Kidney (tissue), 14 donors: Measurements from ENCODE around the gene CARD10. TPM values are rescaled to one million over a fixed set of nuclear protein-coding genes. Genes with fewer than 3 reads are reported as not detected.
A peak's percentile ranks its signal among the peaks of the same experiment; 100 is the strongest.

Experiments used
- DNase-seq, 5 donors: peaks; one replicate each; pipeline ENCODE4 v3.0.0-alpha.2; 2013 to 2020
- FAIRE-seq: peaks from 2 replicates; lab custom pipeline; 2012; peaks lifted over from hg19 to GRCh38; lab: Jason Lieb, UNC
- H3K27ac ChIP-seq, 2 donors: one replicate each; pipeline ENCODE4 v1.7.0; 2013; ENCODE audit warnings: low read depth in 2 of 2, low read length in 2 of 2, inconsistent platforms in 1 of 2
- H3K27me3 ChIP-seq: one replicate; pipeline ENCODE4 v1.7.1; 2013; ENCODE audit warnings: low read length, inconsistent platforms; ENCODE audit not compliant: control insufficient read depth, insufficient read depth
- H3K36me3 ChIP-seq, 3 donors: one replicate each; pipeline versions ENCODE4 v1.7.0 to v1.7.1; 2013; ENCODE audit warnings: low read length in 3 of 3, control low read depth in 1 of 3, inconsistent platforms in 1 of 3; ENCODE audit not compliant: insufficient read depth in 3 of 3, control insufficient read depth in 2 of 3
- H3K4me1 ChIP-seq, 3 donors: one replicate each; pipeline versions ENCODE4 v1.7.0 to v1.7.1; 2013; ENCODE audit warnings: low read length in 3 of 3, inconsistent platforms in 1 of 3, low read depth in 1 of 3; ENCODE audit not compliant: control insufficient read depth in 2 of 3, insufficient read depth in 2 of 3
- H3K4me3 ChIP-seq, 3 donors: one replicate each; pipeline versions ENCODE4 v1.7.0 to v1.8.1; 2013; ENCODE audit warnings: low read length in 3 of 3, control low read depth in 1 of 3, inconsistent platforms in 1 of 3
- H3K9ac ChIP-seq, 3 donors: one replicate each; pipeline versions ENCODE4 v1.7.0 to v1.7.1; 2013; ENCODE audit warnings: low read length in 3 of 3, control low read depth in 1 of 3, inconsistent platforms in 1 of 3
- H3K9me3 ChIP-seq, 3 donors: one replicate each; pipeline versions ENCODE4 v1.7.0 to v1.7.1; 2013; ENCODE audit warnings: low read length in 3 of 3, control low read depth in 1 of 3, inconsistent platforms in 1 of 3; ENCODE audit not compliant: control insufficient read depth in 2 of 3, insufficient read depth in 1 of 3
- intact Hi-C: fragments of 100-400 bp; cut with DNase I; formaldehyde crosslinking; loops from one replicate; pipeline ENCODE4 v1.11.1; 2022
- polyA plus RNA-seq: library from polyadenylated mRNA; stranded (reverse); fragments of 350-450 nt; fragmentation: Illumina TruSeq; extraction: RNeasy Lipid Tissue Mini Kit (QIAGEN cat#74804); gene quantifications from one replicate; pipeline ENCODE4 v1.2.3, GENCODE V29; 2014; ENCODE audit warnings: low read depth, low replicate concordance; ENCODE audit not compliant: insufficient read depth
- total RNA-seq: library from RNA; stranded (reverse); fragmentation: NEBNext Ultra II Directional; extraction: Animal tissue kit (Norgen Biotek cat#: 25700); gene quantifications from one replicate; pipeline ENCODE4 v1.2.1, GENCODE V29; 2021
- TF ChIP-seq, protein P1 (sequence below): IDR thresholded peaks from 3 replicates; pipeline ENCODE4 v1.5.1; 2012; ENCODE audit warnings: mild to moderate bottlenecking, moderate library complexity, borderline replicate concordance; ENCODE audit not compliant: insufficient read depth; ENCODE audit errors: extremely low read depth
- donor health status: control.
- donor health status: control.
- donor health status: control.
- donor health status: control.
- donor health status: control.
- donor health status: DM: yes; HTN: yes; CAD: no.
- donor health status: Normal renal cell carcinoma (clear cell type).

The CARD10 gene
- total and polyA plus RNA-seq, 2 donors from 2014 or later = 32.4 to 42.3 TPM

GRCh38 chr22:37474447-37475090 is 44.6 kb downstream of the CARD10 start:
- no peak overlapping the region for H3K4me3 ChIP-seq
- FAIRE-seq = no peak
- H3K9me3 ChIP-seq = no peaks in the 10 kb centered on the region
- intact Hi-C loops = no loop called here
- no peaks in the 10 kb centered on the region for H3K27me3 ChIP-seq
- H3K27ac ChIP-seq = no peak overlapping the region
- H3K9ac ChIP-seq = no peak overlapping the region
- TF ChIP-seq, protein P1, sequence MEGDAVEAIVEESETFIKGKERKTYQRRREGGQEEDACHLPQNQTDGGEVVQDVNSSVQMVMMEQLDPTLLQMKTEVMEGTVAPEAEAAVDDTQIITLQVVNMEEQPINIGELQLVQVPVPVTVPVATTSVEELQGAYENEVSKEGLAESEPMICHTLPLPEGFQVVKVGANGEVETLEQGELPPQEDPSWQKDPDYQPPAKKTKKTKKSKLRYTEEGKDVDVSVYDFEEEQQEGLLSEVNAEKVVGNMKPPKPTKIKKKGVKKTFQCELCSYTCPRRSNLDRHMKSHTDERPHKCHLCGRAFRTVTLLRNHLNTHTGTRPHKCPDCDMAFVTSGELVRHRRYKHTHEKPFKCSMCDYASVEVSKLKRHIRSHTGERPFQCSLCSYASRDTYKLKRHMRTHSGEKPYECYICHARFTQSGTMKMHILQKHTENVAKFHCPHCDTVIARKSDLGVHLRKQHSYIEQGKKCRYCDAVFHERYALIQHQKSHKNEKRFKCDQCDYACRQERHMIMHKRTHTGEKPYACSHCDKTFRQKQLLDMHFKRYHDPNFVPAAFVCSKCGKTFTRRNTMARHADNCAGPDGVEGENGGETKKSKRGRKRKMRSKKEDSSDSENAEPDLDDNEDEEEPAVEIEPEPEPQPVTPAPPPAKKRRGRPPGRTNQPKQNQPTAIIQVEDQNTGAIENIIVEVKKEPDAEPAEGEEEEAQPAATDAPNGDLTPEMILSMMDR = no peak
- no peak for DNase-seq
- no peaks in the 10 kb centered on the region for H3K4me1 ChIP-seq
- H3K36me3 ChIP-seq = no peaks in the 10 kb centered on the region

GRCh38 chr22:37473437-37473946 is 45.7 kb downstream of the CARD10 start:
- H3K36me3 ChIP-seq = no peaks in the 10 kb centered on the region
- TF ChIP-seq, protein P1 = no peak
- DNase-seq = peak in 1 of 5 donors; percentile 60

DNA sequence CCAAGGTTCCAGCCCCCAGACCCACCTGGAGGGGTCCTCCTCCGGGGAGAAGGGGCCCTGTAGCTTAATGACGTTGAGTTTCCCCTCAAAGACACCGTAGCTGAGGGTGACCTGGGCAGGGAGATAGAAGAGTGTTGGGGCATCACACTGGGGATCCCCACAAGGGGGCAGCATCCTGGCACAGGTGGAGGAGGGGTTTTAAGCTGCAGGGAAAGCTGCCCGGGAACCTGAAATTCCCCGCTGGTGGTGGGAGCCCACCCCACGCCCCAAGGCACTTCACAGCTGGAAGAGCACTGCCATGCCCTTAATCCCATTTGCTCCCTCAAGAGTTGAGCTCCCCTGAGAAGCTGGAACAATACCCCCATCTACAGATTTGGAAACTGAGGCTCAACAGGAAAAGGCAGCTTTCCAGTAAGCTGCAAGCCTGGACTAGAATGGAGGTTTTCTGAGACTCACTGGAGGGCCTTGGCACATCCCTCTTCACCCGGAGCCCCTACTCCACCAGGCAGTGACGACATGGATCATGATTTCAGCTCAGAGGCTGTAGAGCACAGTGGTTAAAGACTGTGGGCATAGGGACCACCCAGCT is 46.7 kb downstream of the CARD10 start:
- TF ChIP-seq, protein P1 = peak; percentile 40
- H3K27me3 ChIP-seq = no peaks in the 10 kb centered on the region
- H3K36me3 ChIP-seq = no peaks in the 10 kb centered on the region
- no peaks in the 10 kb centered on the region for H3K9me3 ChIP-seq
- H3K9ac ChIP-seq = no peak overlapping the region
- DNase-seq = peak in 2 of 5 donors; percentile 37 to 46
- no peak for FAIRE-seq
- no peak overlapping the region for H3K27ac ChIP-seq
- no peaks in the 10 kb centered on the region for H3K4me1 ChIP-seq
- intact Hi-C loops = no loop called here
- H3K4me3 ChIP-seq = no peak overlapping the region

More at GRCh38 chr22:37473437-37473946, 45.7 kb downstream of the CARD10 start:
- H3K27ac ChIP-seq = no peak overlapping the region
- intact Hi-C loops = no loop called here
- FAIRE-seq = no peak
- H3K9ac ChIP-seq = no peak overlapping the region
- no peaks in the 10 kb centered on the region for H3K9me3 ChIP-seq
- no peaks in the 10 kb centered on the region for H3K27me3 ChIP-seq
- H3K4me3 ChIP-seq = no peak overlapping the region
- no peaks in the 10 kb centered on the region for H3K4me1 ChIP-seq
